C4-2B (cell line): ENCODE data around the gene TGFBI.

ENCODE experiments used
- CTCF ChIP-seq: fragments of 450-650 bp; conservative IDR thresholded peaks from 2 replicates; pipeline ENCODE4 v1.5.1; 2017; ENCODE audit warnings: mild to moderate bottlenecking
- ZFX ChIP-seq: fragments of 450-650 bp; IDR thresholded peaks from 2 replicates; pipeline ENCODE4 v1.6.1; 2017

- TF ChIP-seq CTCF: no peak
- no peak for TF ChIP-seq ZFX
Measured at GRCh38 chr5:136025900-136026299, 2.9 kb upstream of the TGFBI start.
